ENCODE measurements around the gene FYCO1. TPM values are rescaled to one million over a fixed set of nuclear protein-coding genes. Genes with fewer than 3 reads are reported as not detected.

FYCO1 gene
- total and polyA plus RNA-seq, 2 of the 13 experiments (the other 11 are each of a cell fraction or from before 2014, with no cell fraction given), result 2.7 to 4.2 TPM

- CTCF ChIA-PET (ENCODE audit: low intra/inter-chr PET ratio, low total read pairs), result no interaction called here
- FAIRE-seq, result no peak
Observed at GRCh38 chr3:45880725-45881077, 114.9 kb downstream of the FYCO1 start.

More at GRCh38 chr3:45880725-45881077, 114.9 kb downstream of the FYCO1 start:
- Histone ChIP-seq H3K79me2 (ENCODE audit: insufficient read depth, low read length) (no peaks in the 10 kb centered on the region), H3K4me2 (ENCODE audit: low read depth, low read length) (no peak overlapping the region), H3K9me3 (ENCODE audit: low read length) (no peaks in the 10 kb centered on the region), H3K27ac (ENCODE audit: extremely low read length, insufficient read depth, low read length) (no peak overlapping the region), H3K4me1 (ENCODE audit: insufficient read depth, low read length) (no peaks in the 10 kb centered on the region), H4K20me1 (ENCODE audit: insufficient read depth, low read length) (no peaks in the 10 kb centered on the region), H3K27me3 (ENCODE audit: control insufficient read depth in 1 of 2, insufficient read depth in 2 of 2, low read length in 2 of 2) (peaks cover 0 to 8% of the 10 kb centered on the region in 2 experiments; a peak in 2 of 5 replicates), H3K4me3 (replicated peaks in 1 of 3; ENCODE audit: insufficient read depth in 1 of 3, low read depth in 2 of 3, low read length in 3 of 3) (no peak overlapping the region), H3K36me3 (replicated peaks in 1 of 2; ENCODE audit: control insufficient read depth in 1 of 2, insufficient read depth in 2 of 2, low read length in 2 of 2) (no peaks in the 10 kb centered on the region), H3K9ac (ENCODE audit: insufficient read depth, low read depth, low read length) (no peak overlapping the region), H2AFZ (ENCODE audit: low read length) (no peak overlapping the region)
- ATAC-seq, result no peak
- no peak for DNase-seq (ENCODE audit: low spot score)
- WGBS (ENCODE audit: low lambda C conversion rate), result 21% methylated on average over 3 of the region's 3 CpGs
- no TSS peak for BruUV-seq (replicated peaks)
- TF ChIP-seq PRPF4 (IDR thresholded peaks at IDR 0.05; ENCODE audit: low read depth, low read length, poor library complexity, severe bottlenecking) (no peak), ZNF841 (CRISPR knock-in tag; IDR thresholded peaks at IDR 0.05; ENCODE audit: borderline replicate concordance) (no peak), ASH2L (IDR thresholded peaks at IDR 0.05; ENCODE audit: insufficient read length, low read depth, low read length) (no peak), ZNF337 (CRISPR knock-in tag; IDR thresholded peaks at IDR 0.05; ENCODE audit: borderline replicate concordance, low read depth) (no peak), FOXJ3 (CRISPR knock-in tag; IDR thresholded peaks at IDR 0.05; ENCODE audit: borderline replicate concordance) (no peak), ZBTB1 (CRISPR knock-in tag; IDR thresholded peaks at IDR 0.05; ENCODE audit: borderline replicate concordance) (no peak), KDM1A (CRISPR knock-in tag; IDR thresholded peaks at IDR 0.05) (no peak), ZC3H13 (CRISPR knock-in tag; IDR thresholded peaks at IDR 0.05) (no peak)
- TF ChIP-seq, protein P1, sequence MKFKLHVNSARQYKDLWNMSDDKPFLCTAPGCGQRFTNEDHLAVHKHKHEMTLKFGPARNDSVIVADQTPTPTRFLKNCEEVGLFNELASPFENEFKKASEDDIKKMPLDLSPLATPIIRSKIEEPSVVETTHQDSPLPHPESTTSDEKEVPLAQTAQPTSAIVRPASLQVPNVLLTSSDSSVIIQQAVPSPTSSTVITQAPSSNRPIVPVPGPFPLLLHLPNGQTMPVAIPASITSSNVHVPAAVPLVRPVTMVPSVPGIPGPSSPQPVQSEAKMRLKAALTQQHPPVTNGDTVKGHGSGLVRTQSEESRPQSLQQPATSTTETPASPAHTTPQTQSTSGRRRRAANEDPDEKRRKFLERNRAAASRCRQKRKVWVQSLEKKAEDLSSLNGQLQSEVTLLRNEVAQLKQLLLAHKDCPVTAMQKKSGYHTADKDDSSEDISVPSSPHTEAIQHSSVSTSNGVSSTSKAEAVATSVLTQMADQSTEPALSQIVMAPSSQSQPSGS (CRISPR knock-in tag; IDR thresholded peaks at IDR 0.05), result no peak
- TF ChIP-seq, protein P2, sequence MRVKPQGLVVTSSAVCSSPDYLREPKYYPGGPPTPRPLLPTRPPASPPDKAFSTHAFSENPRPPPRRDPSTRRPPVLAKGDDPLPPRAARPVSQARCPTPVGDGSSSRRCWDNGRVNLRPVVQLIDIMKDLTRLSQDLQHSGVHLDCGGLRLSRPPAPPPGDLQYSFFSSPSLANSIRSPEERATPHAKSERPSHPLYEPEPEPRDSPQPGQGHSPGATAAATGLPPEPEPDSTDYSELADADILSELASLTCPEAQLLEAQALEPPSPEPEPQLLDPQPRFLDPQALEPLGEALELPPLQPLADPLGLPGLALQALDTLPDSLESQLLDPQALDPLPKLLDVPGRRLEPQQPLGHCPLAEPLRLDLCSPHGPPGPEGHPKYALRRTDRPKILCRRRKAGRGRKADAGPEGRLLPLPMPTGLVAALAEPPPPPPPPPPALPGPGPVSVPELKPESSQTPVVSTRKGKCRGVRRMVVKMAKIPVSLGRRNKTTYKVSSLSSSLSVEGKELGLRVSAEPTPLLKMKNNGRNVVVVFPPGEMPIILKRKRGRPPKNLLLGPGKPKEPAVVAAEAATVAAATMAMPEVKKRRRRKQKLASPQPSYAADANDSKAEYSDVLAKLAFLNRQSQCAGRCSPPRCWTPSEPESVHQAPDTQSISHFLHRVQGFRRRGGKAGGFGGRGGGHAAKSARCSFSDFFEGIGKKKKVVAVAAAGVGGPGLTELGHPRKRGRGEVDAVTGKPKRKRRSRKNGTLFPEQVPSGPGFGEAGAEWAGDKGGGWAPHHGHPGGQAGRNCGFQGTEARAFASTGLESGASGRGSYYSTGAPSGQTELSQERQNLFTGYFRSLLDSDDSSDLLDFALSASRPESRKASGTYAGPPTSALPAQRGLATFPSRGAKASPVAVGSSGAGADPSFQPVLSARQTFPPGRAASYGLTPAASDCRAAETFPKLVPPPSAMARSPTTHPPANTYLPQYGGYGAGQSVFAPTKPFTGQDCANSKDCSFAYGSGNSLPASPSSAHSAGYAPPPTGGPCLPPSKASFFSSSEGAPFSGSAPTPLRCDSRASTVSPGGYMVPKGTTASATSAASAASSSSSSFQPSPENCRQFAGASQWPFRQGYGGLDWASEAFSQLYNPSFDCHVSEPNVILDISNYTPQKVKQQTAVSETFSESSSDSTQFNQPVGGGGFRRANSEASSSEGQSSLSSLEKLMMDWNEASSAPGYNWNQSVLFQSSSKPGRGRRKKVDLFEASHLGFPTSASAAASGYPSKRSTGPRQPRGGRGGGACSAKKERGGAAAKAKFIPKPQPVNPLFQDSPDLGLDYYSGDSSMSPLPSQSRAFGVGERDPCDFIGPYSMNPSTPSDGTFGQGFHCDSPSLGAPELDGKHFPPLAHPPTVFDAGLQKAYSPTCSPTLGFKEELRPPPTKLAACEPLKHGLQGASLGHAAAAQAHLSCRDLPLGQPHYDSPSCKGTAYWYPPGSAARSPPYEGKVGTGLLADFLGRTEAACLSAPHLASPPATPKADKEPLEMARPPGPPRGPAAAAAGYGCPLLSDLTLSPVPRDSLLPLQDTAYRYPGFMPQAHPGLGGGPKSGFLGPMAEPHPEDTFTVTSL (CRISPR knock-in tag; IDR thresholded peaks at IDR 0.05; ENCODE audit: borderline replicate concordance), result no peak
- TF ChIP-seq, protein P3, sequence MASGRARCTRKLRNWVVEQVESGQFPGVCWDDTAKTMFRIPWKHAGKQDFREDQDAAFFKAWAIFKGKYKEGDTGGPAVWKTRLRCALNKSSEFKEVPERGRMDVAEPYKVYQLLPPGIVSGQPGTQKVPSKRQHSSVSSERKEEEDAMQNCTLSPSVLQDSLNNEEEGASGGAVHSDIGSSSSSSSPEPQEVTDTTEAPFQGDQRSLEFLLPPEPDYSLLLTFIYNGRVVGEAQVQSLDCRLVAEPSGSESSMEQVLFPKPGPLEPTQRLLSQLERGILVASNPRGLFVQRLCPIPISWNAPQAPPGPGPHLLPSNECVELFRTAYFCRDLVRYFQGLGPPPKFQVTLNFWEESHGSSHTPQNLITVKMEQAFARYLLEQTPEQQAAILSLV (CRISPR knock-in tag; IDR thresholded peaks at IDR 0.05; ENCODE audit: borderline replicate concordance), result no peak
- in situ Hi-C loops (cut with HindIII; ENCODE audit: extremely low pct_ligation_motif_present, low pct_unique_long_range_greater_than_20kb) (no loop called here), intact Hi-C loops (cut with micrococcal nuclease; ENCODE audit: unreplicated experiment) (no loop called here)
- POLR2A ChIA-PET, result no interaction called here

Measured in HepG2 (cell line).